KMS-11 (cell line): Measurements from ENCODE around the gene RIOK3.
A peak's percentile ranks its signal among the peaks of the same experiment; 100 is the strongest.
"Not testable (repeated sequence)": the region's sequence is repeated elsewhere in the genome, so short reads cannot be mapped to it uniquely, and the experiment has no call there.

Experiments
- H2AFZ ChIP-seq: fragments of 200-600 bp; sonication (generic); 2 replicates; pipeline ENCODE4 v1.6.1; 2016; ENCODE audit warnings: antibody characterized with exemption, mixed run types, low read depth
- H3K27ac ChIP-seq: fragments of 200-600 bp; sonication (generic); 2 replicates; pipeline ENCODE4 v1.6.1; 2016; ENCODE audit warnings: mild to moderate bottlenecking, mixed run types
- H3K27me3 ChIP-seq: fragments of 200-600 bp; sonication (generic); 2 replicates; pipeline ENCODE4 v1.6.1; 2017; ENCODE audit warnings: mild to moderate bottlenecking, low read depth, mixed run types, moderate library complexity; ENCODE audit not compliant: insufficient read depth
- H3K36me3 ChIP-seq: fragments of 200-600 bp; sonication (generic); 2 replicates; pipeline ENCODE4 v1.6.1; 2017; ENCODE audit warnings: mild to moderate bottlenecking, mixed run types; ENCODE audit not compliant: insufficient read depth
- H3K4me1 ChIP-seq: fragments of 200-600 bp; sonication (generic); 2 replicates; pipeline ENCODE4 v1.6.1; 2016; ENCODE audit warnings: mild to moderate bottlenecking, low read depth, mixed run types; ENCODE audit not compliant: poor library complexity, severe bottlenecking
- H3K4me2 ChIP-seq: fragments of 200-600 bp; sonication (generic); 2 replicates; pipeline ENCODE4 v1.7.0; 2016; ENCODE audit warnings: mild to moderate bottlenecking, mixed run types
- H3K4me3 ChIP-seq: fragments of 200-600 bp; sonication (generic); IDR thresholded peaks from 2 replicates; pipeline ENCODE4 v1.6.1; 2017; ENCODE audit warnings: low read depth, low read length, mixed read lengths; ENCODE audit not compliant: insufficient read depth
- H3K79me2 ChIP-seq: fragments of 200-600 bp; sonication (generic); 2 replicates; pipeline ENCODE4 v1.6.1; 2016; ENCODE audit warnings: low read depth, mixed run types; ENCODE audit not compliant: insufficient read depth
- H3K9ac ChIP-seq: fragments of 200-600 bp; sonication (generic); 2 replicates; pipeline ENCODE4 v1.6.1; 2016; ENCODE audit warnings: mild to moderate bottlenecking, mixed run types
- H4K20me1 ChIP-seq: fragments of 200-600 bp; sonication (generic); 2 replicates; pipeline ENCODE4 v1.6.1; 2016; ENCODE audit warnings: mild to moderate bottlenecking, mixed run types; ENCODE audit not compliant: insufficient read depth
- TF ChIP-seq, protein P1 (sequence below): fragments of 200-600 bp; sonication (generic); conservative IDR thresholded peaks from 2 replicates; pipeline ENCODE4 v1.6.1; 2017; ENCODE audit warnings: low read depth, mild to moderate bottlenecking, antibody characterized with exemption, low read length, moderate library complexity, mixed read lengths

The RIOK3 gene

GRCh38 chr18:23503963-23504344 is 50.9 kb downstream of the RIOK3 start:
- H3K36me3 ChIP-seq, result 0 out of 2 replicates have a peak, but pooled peaks cover 6% of the 10 kb centered on the region
- H3K4me1 ChIP-seq, result peaks cover 31% of the 10 kb centered on the region
- H2AFZ ChIP-seq, result peak overlapping the region; percentile 88
- TF ChIP-seq, protein P1, sequence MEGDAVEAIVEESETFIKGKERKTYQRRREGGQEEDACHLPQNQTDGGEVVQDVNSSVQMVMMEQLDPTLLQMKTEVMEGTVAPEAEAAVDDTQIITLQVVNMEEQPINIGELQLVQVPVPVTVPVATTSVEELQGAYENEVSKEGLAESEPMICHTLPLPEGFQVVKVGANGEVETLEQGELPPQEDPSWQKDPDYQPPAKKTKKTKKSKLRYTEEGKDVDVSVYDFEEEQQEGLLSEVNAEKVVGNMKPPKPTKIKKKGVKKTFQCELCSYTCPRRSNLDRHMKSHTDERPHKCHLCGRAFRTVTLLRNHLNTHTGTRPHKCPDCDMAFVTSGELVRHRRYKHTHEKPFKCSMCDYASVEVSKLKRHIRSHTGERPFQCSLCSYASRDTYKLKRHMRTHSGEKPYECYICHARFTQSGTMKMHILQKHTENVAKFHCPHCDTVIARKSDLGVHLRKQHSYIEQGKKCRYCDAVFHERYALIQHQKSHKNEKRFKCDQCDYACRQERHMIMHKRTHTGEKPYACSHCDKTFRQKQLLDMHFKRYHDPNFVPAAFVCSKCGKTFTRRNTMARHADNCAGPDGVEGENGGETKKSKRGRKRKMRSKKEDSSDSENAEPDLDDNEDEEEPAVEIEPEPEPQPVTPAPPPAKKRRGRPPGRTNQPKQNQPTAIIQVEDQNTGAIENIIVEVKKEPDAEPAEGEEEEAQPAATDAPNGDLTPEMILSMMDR, result no peak
- H3K9ac ChIP-seq, result peak overlapping the region; percentile 52; the same call in 1 of the 2 replicates
- no peak overlapping the region for H3K27ac ChIP-seq
- peaks cover 23% of the 10 kb centered on the region; the same call in 1 of the 2 replicates for H3K79me2 ChIP-seq
- H3K4me2 ChIP-seq, result peak overlapping the region; percentile 80
- H4K20me1 ChIP-seq, result no peaks in the 10 kb centered on the region
- no peaks in the 10 kb centered on the region for H3K27me3 ChIP-seq
- no peak overlapping the region for H3K4me3 ChIP-seq

- H3K27me3 ChIP-seq, result no peaks in the 10 kb centered on the region
- no peak overlapping the region for H3K27ac ChIP-seq
- peak overlapping the region; percentile 80 for H3K4me2 ChIP-seq
- peaks cover 23% of the 10 kb centered on the region; the same call in 1 of the 2 replicates for H3K79me2 ChIP-seq
- H3K36me3 ChIP-seq, result peaks cover 6% of the 10 kb centered on the region; the same call in 1 of the 2 replicates
- no peak overlapping the region for H3K4me3 ChIP-seq
- H3K9ac ChIP-seq, result no peak overlapping the region
- TF ChIP-seq, protein P1, result no peak
- peaks cover 31% of the 10 kb centered on the region for H3K4me1 ChIP-seq
- H4K20me1 ChIP-seq, result no peaks in the 10 kb centered on the region
- H2AFZ ChIP-seq, result no peak overlapping the region
Measured at GRCh38 chr18:23504720-23505119, 51.6 kb downstream of the RIOK3 start.

GRCh38 chr18:23506393-23506792 is 53.3 kb downstream of the RIOK3 start:
- Histone ChIP-seq H3K27me3 (no peaks in the 10 kb centered on the region), H3K4me3 (no peak overlapping the region), H2AFZ (no peak overlapping the region), H3K4me1 (peaks cover 32% of the 10 kb centered on the region), H3K36me3 (peaks cover 6% of the 10 kb centered on the region; the same call in 1 of the 2 replicates), H3K79me2 (peaks cover 23% of the 10 kb centered on the region; the same call in 1 of the 2 replicates), H4K20me1 (no peaks in the 10 kb centered on the region), H3K27ac (no peak overlapping the region), H3K9ac (no peak overlapping the region), H3K4me2 (no peak overlapping the region)
- TF ChIP-seq, protein P1, result no peak

- not testable (repeated sequence) for H3K4me3 ChIP-seq, H2AFZ ChIP-seq, H3K27ac ChIP-seq, H3K36me3 ChIP-seq, H3K79me2 ChIP-seq, H3K9ac ChIP-seq, H3K27me3 ChIP-seq, H3K4me2 ChIP-seq, H4K20me1 ChIP-seq
- H3K4me1 ChIP-seq, result peaks cover 30% of the 10 kb centered on the region
Measured at GRCh38 chr18:23510923-23511322, 57.8 kb downstream of the RIOK3 start.

DNA sequence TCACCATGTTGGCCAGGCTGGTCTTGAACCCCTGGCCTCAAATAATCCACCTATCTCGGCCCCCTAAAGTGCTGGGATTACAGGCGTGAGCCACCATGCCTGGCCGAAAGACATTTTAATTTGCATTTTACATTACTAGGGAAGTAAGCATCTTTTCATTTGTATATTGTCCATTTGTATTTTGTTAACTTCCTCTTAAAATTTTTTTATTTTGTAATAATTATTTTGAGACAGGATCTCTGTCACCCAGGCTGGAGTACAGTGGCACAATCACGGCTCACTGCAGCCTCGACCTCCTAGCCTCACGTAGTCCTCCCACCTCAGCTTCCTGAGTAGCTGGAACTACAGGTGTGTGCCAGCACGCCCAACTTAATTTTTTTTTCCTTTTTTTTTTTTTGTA is 59.1 kb downstream of the RIOK3 start:
- not testable (repeated sequence) for H4K20me1 ChIP-seq, H2AFZ ChIP-seq, H3K9ac ChIP-seq, H3K79me2 ChIP-seq, H3K27me3 ChIP-seq, H3K27ac ChIP-seq, H3K36me3 ChIP-seq, H3K4me2 ChIP-seq, H3K4me3 ChIP-seq
- peaks cover 30% of the 10 kb centered on the region for H3K4me1 ChIP-seq
